Pancreas (tissue), 10 donors: ENCODE measurements around the gene TEK. TPM values are rescaled to one million over a fixed set of nuclear protein-coding genes. Genes with fewer than 3 reads are reported as not detected.

Source experiments
- ATAC-seq, 4 donors: fragments of 200-7000 bp; cut with Tn5 transposase; one replicate each; pipeline versions ENCODE4 v1.8.0 to v1.9.1; 2020; ENCODE audit warnings: mild to moderate bottlenecking in 4 of 4, moderate library complexity in 4 of 4
- DNase-seq, 6 donors: peaks; one replicate each; pipeline ENCODE4 v3.0.0-alpha.2; 2020
- FAIRE-seq: peaks from 2 replicates; lab custom pipeline; 2012; peaks lifted over from hg19 to GRCh38; lab: Jason Lieb, UNC
- H3K27ac ChIP-seq, 4 donors: fragments of 200-600 bp; sonication (generic); 1 replicate in 3 of 4; 2 replicates in 1 of 4; pipeline versions ENCODE4 v1.5.0 to v1.8.0; 2020
- H3K27me3 ChIP-seq, 4 donors: fragments of 200-600 bp; one replicate each; pipeline ENCODE4 v1.8.0; 2021
- H3K36me3 ChIP-seq, 3 donors: fragments of 200-600 bp; sonication (generic) in 1 of 3; one replicate each; pipeline versions ENCODE4 v1.5.0 to v1.8.0; 2020 to 2021
- H3K4me1 ChIP-seq, 3 donors: fragments of 200-600 bp; one replicate each; pipeline ENCODE4 v1.8.0; 2021
- H3K4me3 ChIP-seq, 4 donors: fragments of 200-600 bp; sonication (generic) in 2 of 4; one replicate each; pipeline versions ENCODE4 v1.5.0 to v1.8.0; 2020 to 2021
- H3K9me3 ChIP-seq, 4 donors: fragments of 200-600 bp; one replicate each; pipeline ENCODE4 v1.8.0; 2021
- WGBS, 2 donors: extraction: QIAGEN DNeasy Blood & Tissue Kit; methylation state at CpG; one replicate each; pipeline ENCODE4 v1.1.7; 2013; 5-methylcytosine and 5-hydroxymethylcytosine counted together
- intact Hi-C, 3 donors: fragments of 100-400 bp; cut with DNase I; formaldehyde crosslinking; loops; one replicate each; pipeline versions ENCODE4 v1.11.1 to v1.14.2; 2022
- polyA plus RNA-seq, 2 donors: library from polyadenylated mRNA; stranded (reverse); fragments of 200-250 nt; gene quantifications; one replicate each; pipeline ENCODE4 v1.2.3, GENCODE V29; 2013
- total RNA-seq, 6 donors: library from RNA; stranded (reverse); fragmentation: NEBNext Ultra II Directional in 4 of 6; extraction: Animal tissue kit (Norgen Biotek cat#: 25700) in 4 of 6; gene quantifications; one replicate each; pipeline versions ENCODE4 v1.2.1 to v1.2.4, GENCODE V29; 2021 to 2023
- TF ChIP-seq, protein P1 (sequence below), 4 donors: fragments of 200-600 bp; sonication (generic) in 3 of 4; IDR thresholded peaks; one replicate each; pipeline versions ENCODE4 v1.5.0 to v1.8.0; 2021; ENCODE audit warnings: antibody characterized with exemption in 4 of 4
- donor health status: healthy with polysubstance abuse.
- donor health status: DM: no; HTN: no; CAD: no; lungs with moderate emphysema.
- donor health status: DM: no; HTN: no; CAD: no.
- donor health status: control.
- donor health status: control.
- donor health status: Bipolar disorder and iron deficiency.
- donor health status: DM: yes; HTN: yes; CAD: no.
- donor health status: DM: no; HTN: no; CAD: no.
- donor health status: DM: no; HTN: no; CAD: no.
- donor health status: DM: yes; HTN: yes; CAD: no.

TEK gene
- total and polyA plus RNA-seq, 8 donors = 0.91 to 3.8 (median 1.9) TPM

DNA sequence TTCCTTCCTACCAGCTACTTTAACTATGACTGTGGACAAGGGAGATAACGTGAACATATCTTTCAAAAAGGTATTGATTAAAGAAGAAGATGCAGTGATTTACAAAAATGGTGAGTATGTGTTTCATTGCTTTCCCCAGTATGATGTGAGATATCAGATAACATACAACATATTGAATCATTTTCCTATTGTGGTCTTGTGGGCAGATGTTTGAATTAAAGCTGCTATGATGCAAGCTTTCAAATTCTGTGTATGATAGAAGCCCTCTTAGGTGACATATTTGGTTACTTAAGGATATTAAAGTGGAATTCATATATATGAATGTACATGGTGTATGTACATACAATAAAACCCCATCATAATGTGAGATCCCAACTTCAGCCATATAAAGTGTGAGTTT lies 59.5 kb downstream of the TEK start:
- Histone ChIP-seq H3K27me3 (no peaks in the 10 kb centered on the region), H3K4me3 (no peak overlapping the region), H3K36me3 (no peaks in the 10 kb centered on the region), H3K4me1 (no peaks in the 10 kb centered on the region), H3K27ac (no peak overlapping the region), H3K9me3 (no peaks in the 10 kb centered on the region)
- ATAC-seq (no peak), DNase-seq (no peak), FAIRE-seq (no peak)
- 32 to 33% methylated on average over 1 of the region's 1 CpG for WGBS, 2 donors
- TF ChIP-seq, protein P1, sequence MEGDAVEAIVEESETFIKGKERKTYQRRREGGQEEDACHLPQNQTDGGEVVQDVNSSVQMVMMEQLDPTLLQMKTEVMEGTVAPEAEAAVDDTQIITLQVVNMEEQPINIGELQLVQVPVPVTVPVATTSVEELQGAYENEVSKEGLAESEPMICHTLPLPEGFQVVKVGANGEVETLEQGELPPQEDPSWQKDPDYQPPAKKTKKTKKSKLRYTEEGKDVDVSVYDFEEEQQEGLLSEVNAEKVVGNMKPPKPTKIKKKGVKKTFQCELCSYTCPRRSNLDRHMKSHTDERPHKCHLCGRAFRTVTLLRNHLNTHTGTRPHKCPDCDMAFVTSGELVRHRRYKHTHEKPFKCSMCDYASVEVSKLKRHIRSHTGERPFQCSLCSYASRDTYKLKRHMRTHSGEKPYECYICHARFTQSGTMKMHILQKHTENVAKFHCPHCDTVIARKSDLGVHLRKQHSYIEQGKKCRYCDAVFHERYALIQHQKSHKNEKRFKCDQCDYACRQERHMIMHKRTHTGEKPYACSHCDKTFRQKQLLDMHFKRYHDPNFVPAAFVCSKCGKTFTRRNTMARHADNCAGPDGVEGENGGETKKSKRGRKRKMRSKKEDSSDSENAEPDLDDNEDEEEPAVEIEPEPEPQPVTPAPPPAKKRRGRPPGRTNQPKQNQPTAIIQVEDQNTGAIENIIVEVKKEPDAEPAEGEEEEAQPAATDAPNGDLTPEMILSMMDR (IDR thresholded peaks at IDR 0.05) = no peak
- intact Hi-C loops = no loop called here

DNA sequence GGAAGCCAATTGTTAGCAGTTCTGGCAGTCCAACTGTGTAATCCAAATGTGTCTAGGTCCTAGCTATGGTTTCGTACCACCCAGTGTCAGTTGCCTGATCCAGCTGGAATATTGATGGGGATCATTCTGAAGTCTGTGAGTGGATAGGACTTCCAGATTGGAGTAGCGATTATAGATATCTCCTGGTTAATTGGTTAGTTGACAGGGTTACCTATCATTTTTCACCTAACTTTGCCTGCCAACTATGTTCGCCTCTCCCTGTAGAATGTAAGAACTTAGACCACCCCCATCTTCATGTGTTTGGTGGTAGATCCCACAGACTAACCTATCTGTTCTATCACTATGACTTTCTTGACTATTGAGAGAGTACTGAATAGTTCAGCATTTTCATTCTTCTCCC lies 59.9 kb downstream of the TEK start:
- intact Hi-C loops = no loop called here
- Histone ChIP-seq H3K27me3 (no peaks in the 10 kb centered on the region), H3K9me3 (no peaks in the 10 kb centered on the region), H3K4me3 (no peak overlapping the region), H3K4me1 (no peaks in the 10 kb centered on the region), H3K27ac (no peak overlapping the region), H3K36me3 (no peaks in the 10 kb centered on the region)
- TF ChIP-seq, protein P1 (IDR thresholded peaks at IDR 0.05) = no peak
- 77 to 91% methylated on average over 3 of the region's 3 CpGs for WGBS, 2 donors
- DNase-seq (no peak), FAIRE-seq (no peak), ATAC-seq (no peak)

DNA sequence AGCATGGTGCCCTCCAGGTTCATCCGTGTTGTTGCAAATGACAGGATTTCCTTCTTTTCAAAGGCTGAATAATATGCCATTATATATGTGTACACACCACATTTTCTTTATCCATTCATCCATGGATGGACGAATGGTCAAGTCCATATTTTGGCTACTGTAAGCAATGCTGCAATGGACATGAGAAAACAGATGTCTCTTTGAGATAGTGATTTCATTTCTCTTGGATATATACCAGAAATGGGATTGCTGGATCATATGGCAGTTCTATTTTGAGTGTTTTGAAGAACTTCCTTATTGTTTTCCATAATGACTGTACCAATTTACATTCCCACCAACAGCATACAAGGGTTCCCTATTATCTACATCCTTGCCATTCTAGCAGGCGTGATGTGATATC lies 67.9 kb downstream of the TEK start:
- peaks cover 0 to 3% (median 0%) of the 10 kb centered on the region in 3 donors for H3K4me1 ChIP-seq
- DNase-seq (no peak), FAIRE-seq (no peak), ATAC-seq (no peak)
- H3K27ac ChIP-seq = no peak overlapping the region
- TF ChIP-seq, protein P1 (IDR thresholded peaks at IDR 0.05) = no peak
- no peaks in the 10 kb centered on the region for H3K27me3 ChIP-seq
- 64 to 80% methylated on average over 3 of the region's 3 CpGs for WGBS, 2 donors
- intact Hi-C loops = no loop called here
- H3K4me3 ChIP-seq = no peak overlapping the region
- H3K36me3 ChIP-seq = no peaks in the 10 kb centered on the region
- no peaks in the 10 kb centered on the region for H3K9me3 ChIP-seq

DNA sequence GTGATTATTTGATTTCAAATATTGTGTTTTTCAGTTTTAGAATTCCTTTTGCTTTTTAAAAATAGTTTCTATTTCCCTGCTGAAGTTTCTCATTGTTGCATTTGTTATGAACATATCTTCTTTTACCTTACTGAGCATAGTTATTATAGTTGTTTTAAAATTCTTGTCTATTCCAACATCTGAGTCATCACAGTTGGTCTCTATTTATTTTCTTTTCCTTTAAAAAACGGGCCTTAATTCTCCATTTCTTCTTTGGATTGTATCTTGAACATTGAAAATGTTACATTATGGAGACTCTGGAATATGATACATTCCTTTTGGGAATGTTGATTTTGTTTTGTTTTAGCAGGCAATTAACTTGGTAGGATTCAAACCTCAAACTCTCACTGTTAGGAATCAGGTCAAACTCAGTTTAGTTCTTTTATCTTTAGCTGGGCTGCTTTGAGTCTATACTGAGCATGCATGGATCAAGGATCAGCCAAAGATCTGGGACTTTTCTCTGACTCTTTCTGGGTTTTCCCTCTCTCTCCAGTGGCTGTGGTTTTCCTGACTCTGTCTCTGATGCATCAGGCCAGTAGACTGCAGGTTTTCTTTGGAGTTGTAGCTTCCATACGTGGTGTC lies 70.3 kb downstream of the TEK start:
- H3K4me1 ChIP-seq = peaks cover 0 to 8% (median 0%) of the 10 kb centered on the region in 3 donors
- intact Hi-C loops = no loop called here
- no peak for DNase-seq
- no peaks in the 10 kb centered on the region for H3K36me3 ChIP-seq
- WGBS, 2 donors = 62% methylated on average over 2 of the region's 2 CpGs
- no peak for ATAC-seq
- H3K27me3 ChIP-seq = no peaks in the 10 kb centered on the region
- TF ChIP-seq, protein P1 (IDR thresholded peaks at IDR 0.05) = no peak
- H3K9me3 ChIP-seq = no peaks in the 10 kb centered on the region
- no peak for FAIRE-seq
- H3K27ac ChIP-seq = no peak overlapping the region
- no peak overlapping the region for H3K4me3 ChIP-seq

DNA sequence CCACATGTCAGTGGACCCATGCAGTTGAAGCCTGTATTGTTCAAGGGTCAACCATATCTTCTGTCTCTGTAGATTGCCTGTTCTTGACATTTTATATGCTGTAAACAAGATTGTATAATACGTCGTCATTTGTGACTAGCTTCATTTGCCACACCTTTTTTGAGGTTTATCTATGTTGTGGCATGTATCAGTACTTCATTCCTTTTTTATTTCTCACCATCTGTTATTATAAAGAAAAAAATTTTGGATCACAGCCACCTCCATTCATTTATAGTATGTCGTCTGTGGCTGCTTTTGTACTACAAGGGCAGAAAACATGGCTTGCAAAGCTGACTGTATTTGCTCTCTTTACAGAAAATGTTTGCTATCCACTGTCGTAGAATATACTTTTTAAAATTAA lies 72.4 kb downstream of the TEK start:
- ATAC-seq (no peak), DNase-seq (no peak), FAIRE-seq (no peak)
- H3K36me3 ChIP-seq = no peaks in the 10 kb centered on the region
- WGBS, 2 donors = 64 to 77% methylated on average over 4 of the region's 4 CpGs
- no peak overlapping the region for H3K4me3 ChIP-seq
- no peak overlapping the region for H3K27ac ChIP-seq
- intact Hi-C loops = no loop called here
- TF ChIP-seq, protein P1 (IDR thresholded peaks at IDR 0.05) = no peak
- H3K9me3 ChIP-seq = no peaks in the 10 kb centered on the region
- H3K4me1 ChIP-seq = peaks cover 0 to 12% (median 2%) of the 10 kb centered on the region in 3 donors
- H3K27me3 ChIP-seq = no peaks in the 10 kb centered on the region
